HG03469 (cell line): Measurements from ENCODE around the gene DHX32.

Experiments
- ATAC-seq: cut with Tn5 transposase; IDR thresholded peaks from one replicate; pipeline ENCODE4 v1.9.1; 2021; ENCODE audit warnings: mild to moderate bottlenecking, moderate library complexity, moderate number of reproducible peaks; ENCODE audit not compliant: unreplicated experiment

Gene DHX32

DNA sequence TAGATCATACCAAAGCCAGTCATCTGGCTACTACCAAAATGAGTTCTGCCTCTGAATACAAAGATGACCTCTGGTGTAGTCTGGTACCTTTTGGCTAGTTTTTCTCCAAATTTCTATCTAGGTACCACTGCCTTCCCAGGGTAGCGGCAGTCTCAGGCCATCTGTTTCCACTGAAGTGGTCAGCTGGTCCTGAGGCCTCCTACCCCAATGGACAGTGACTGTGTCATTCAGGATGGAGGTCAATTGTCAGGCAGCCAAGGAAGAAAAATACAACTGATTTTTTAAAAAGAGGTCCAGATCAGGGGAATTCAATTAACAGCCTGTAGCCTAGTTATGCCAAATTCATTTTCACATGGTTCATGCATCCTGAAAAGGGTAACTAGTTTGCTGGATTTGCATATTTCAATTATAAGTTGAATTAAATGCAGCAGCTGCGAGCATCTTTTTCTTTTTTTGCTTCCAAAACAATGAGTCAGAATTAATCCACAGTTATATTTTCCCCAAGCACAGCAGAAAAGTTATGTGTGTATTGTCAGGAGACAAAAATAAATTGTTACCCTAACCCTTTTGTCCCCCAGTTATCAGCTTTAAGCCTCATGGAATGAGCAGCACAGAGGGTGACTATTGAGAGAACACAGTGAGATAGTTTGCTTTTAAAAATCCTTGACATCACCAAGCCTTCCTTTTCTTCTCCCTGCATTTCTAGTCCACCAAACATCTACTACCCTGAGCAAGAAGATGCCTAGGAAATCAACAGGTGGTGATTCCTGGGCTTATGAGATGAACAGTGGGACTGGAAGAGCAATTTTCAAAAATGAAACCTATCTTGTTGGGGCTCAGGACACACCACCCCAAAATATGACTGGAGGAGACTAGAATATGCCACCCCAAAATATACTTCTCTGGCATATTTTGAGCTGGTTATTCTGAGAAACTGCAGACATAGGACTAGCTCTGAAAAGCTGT lies 30.0 kb downstream of the DHX32 start:
- ATAC-seq = no peak

GRCh38 chr10:125849448-125849847 lies 31.6 kb downstream of the DHX32 start:
- ATAC-seq = no peak

GRCh38 chr10:125848857-125849256 lies 32.2 kb downstream of the DHX32 start:
- ATAC-seq = no peak

DNA sequence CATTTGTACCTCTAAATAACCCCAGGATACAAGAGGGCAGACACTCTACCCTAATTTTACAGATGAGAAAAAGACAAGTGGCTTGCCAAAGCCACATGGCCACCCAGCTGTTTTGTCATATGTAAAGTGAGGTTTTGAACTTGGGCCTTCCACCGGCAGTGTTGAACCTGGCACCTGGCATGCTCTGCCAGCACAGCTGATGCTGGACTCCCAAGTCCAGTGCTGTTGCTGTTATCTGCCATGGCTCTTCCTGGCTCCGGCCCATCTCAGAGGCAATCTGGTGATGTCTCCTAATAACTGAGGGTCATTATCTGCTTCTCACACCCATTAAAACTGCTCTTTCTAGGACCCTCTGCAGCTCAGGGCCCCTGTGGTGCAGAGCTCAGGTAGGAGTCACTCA lies 32.7 kb downstream of the DHX32 start:
- no peak for ATAC-seq

DNA sequence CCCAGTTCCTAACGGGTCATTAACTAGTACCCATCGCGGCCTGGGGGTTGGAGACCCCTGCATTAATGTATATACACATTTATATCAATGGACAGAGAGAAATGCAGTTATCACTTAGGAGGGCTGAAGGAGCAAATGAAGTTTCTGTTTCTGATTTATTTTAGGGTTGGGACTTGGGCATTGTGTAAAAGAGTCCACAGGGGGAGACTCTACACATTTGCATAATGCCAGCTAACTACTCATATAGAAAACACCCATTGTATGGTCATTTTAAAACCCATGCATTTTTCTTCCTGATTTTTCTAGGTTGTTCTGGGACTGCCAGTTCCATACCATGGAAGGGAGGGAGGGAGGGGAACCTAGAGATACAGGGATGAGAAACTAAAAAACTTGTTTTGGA lies 34.2 kb downstream of the DHX32 start:
- no peak for ATAC-seq

- ATAC-seq = no peak
Measured at GRCh38 chr10:125845617-125846016, 35.5 kb downstream of the DHX32 start.

DNA sequence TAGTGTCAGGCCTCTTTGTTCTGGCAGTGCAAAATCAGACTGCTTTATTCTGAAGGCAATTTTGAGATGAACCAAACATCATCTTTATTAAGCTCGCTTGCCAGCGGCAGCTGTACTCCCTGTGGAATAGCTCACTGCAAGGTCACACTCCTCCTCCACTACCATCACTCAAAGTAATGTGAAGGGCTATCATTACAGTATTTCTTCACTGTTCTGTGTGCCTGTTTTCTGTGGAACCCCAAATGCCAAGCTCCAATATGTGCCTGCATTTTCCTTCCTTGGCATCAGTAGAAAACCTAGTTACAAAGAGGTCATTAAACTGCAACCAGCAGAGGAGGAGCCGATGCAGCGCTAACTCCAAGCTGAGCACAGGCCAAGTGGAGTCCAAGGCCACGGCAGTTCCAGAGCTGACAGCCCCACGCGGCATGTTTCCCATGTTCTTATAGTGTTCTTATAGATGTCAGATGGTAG lies 36.3 kb downstream of the DHX32 start:
- ATAC-seq = no peak

DNA sequence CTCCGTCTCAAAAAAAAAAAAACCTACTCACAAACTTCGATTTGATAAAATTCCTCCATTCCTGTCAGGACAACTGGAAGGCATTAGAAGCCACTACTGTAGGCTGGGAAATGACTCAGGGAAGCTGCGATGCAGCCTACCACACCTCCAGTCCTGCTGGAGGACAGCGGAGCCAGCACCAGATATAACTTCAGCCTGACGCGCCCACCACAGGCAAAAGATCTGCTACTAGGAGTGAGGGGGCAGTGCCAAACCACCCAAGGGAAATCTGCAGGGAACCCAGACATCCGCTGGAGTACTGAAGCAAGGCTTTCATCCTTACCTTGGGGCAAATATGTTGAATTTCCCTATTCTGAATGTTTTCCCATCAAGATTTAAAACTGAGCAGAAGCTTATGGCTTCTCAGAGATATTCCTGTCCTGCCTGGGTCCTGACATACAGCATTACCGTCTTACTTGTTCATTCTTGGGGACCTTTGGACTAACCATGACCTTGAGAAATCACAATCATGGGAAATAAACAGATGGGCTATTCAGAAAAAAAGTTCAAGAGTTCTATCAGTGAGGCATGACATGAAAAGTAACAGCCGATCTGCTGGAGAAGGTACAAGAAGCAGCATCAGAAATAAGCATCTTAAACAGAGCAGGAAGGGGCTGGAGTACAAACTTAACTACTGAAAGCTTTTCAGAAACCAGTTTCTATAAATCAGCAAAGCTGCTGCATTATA lies 37.3 kb downstream of the DHX32 start:
- no peak for ATAC-seq

DNA sequence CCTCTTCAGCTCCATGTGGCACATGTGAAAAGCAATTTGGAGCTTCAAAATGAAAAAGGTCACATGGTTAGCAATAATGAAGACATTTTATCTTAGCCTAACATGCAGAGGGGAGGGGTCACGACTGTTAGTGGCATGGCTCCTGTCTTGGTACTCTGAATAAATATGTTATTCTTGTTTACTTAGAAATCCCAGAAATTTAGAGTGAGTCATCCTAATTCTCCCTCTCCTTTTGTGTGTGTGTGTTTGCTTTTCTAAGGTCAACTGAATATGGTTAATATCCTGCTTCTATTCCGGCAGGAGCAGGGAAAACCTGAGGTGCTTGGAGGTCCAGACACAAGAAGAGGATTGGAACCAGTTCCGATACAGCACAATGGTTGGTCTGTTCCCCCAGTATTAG lies 40.1 kb downstream of the DHX32 start:
- no peak for ATAC-seq

GRCh38 chr10:125840406-125840805 lies 40.7 kb downstream of the DHX32 start:
- ATAC-seq = no peak

DNA sequence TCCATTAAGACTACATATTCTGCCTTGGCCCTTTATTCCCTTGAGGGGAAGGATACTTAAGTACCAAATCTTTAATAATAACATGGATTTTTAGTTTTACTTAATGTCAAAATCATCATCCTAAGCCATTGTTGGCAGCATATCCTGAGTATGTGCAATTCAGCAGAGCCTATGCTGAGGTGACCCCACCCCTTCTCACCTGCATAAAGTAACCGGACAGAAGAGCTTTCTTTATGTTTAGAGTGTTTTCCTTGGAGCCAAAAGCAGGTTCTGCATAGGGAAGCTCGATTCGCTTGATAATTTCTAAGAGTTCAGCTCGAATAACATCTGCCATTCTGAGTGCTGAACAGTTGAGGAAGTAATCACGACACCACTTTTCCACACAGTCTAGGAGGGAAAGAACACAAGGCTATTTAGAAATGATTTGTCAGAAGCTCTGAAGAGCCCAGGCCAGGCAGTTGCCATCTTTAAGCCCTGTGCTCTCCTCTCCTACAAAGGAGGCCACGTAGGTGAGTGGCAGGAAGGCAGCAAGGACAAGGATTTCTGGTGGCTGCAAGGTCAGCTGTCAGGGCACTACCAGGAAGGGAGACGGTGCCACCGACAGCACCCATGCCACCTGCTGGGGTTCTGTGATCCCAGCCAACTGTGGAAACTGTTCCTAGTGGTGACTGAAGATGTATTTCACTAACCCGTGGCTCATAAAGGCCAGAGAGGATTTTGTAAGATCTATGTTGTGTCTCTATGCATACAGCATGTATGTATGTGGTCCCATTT lies 42.1 kb downstream of the DHX32 start:
- ATAC-seq = no peak

GRCh38 chr10:125836746-125837145 lies 44.3 kb downstream of the DHX32 start:
- ATAC-seq = no peak

- no peak for ATAC-seq
Measured at GRCh38 chr10:125828311-125828710, 52.8 kb downstream of the DHX32 start.

GRCh38 chr10:125827133-125827532 lies 54.0 kb downstream of the DHX32 start:
- ATAC-seq = no peak

GRCh38 chr10:125824736-125825135 lies 56.4 kb downstream of the DHX32 start:
- ATAC-seq = no peak

GRCh38 chr10:125823663-125824251 lies 57.3 kb downstream of the DHX32 start:
- no peak for ATAC-seq

GRCh38 chr10:125822878-125823662 lies 58.0 kb downstream of the DHX32 start, which contains the start of the genes BCCIP and UROS:
Gene BCCIP, plus strand, starts transcription at chr10:125823546. Its CDS starts 12 bp downstream, at chr10:125823558.
Gene UROS, minus strand, starts transcription at chr10:125823258. Its CDS starts 6,759 bp downstream, at chr10:125816499.
- peak; percentile 52 for ATAC-seq

DNA sequence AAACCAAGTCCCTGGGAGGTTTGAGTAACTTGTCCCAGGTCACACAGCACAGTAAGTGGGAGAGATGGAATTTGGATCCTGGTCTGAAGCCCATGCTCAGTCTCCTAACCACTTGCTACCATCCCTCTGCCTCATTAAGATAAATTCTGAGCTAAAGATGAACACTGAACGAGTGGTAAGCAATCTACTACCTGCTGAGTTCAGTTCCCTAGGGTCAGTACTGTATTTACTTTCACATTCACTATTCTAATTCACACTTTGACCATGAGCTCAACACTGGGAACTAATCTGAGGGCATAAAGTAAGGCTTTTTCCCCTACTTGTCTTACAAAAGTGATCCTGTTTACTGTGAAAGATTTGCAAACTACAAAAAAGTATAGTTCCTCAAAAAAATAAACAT lies 60.4 kb downstream of the DHX32 start:
- ATAC-seq = peak; percentile 60

DNA sequence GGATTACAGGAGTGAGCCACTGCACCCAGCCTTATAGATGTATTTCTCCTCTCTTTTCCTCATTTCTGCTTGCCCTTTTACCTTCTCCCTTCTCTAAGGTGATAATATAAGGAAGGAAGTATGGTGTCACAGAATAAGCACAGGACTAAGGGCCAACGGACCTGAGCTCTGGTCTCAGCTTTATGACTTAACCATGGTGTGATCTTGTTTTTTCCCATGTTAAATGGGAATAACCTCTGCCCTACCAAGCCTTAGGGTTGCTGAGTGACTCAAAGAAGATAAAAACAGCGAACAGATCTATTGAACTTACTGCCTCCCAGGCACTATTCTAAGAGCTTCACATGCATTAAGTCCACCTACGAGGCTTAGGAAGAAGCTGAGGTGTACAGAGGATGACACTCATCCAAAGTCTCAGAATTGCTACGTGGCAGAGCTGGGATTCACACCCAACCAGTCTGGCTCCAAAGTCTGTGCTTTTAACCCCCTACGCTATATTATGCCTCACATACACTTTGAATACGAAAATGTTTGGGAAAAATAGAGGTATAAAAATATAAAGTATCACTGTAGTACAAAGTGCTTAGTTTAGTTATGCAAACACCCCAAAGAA lies 63.6 kb downstream of the DHX32 start:
- ATAC-seq = no peak
